CD4-positive, alpha-beta T cell treated with Interleukin-4 for 1 hour (primary cell): Measurements from ENCODE around the gene ASIC4.

Experiments used
- DNase-seq, 2 donors: peaks; one replicate each; pipeline ENCODE4 v3.0.0-alpha.2; 2020 to 2022

ASIC4 gene

GRCh38 chr2:219482674-219483405, 31.4 kb upstream of the ASIC4 start:
- no peak for DNase-seq

- no peak for DNase-seq
Observed at GRCh38 chr2:219483451-219484342, 30.6 kb upstream of the ASIC4 start.

GRCh38 chr2:219484343-219485200, 29.7 kb upstream of the ASIC4 start:
- DNase-seq = no peak

GRCh38 chr2:219485201-219485580, 29.1 kb upstream of the ASIC4 start:
- no peak for DNase-seq

- no peak for DNase-seq
Observed at GRCh38 chr2:219486380-219486959, 27.8 kb upstream of the ASIC4 start.

- DNase-seq = no peak
Observed at GRCh38 chr2:219488149-219488843, 26.0 kb upstream of the ASIC4 start.

- DNase-seq = no peak
Observed at GRCh38 chr2:219488844-219489194, 25.5 kb upstream of the ASIC4 start.

- no peak for DNase-seq
Observed at GRCh38 chr2:219489315-219489714, 25.0 kb upstream of the ASIC4 start.

GRCh38 chr2:219490186-219490585, 24.1 kb upstream of the ASIC4 start:
- no peak for DNase-seq

GRCh38 chr2:219490600-219491130, 23.6 kb upstream of the ASIC4 start:
- DNase-seq = no peak

GRCh38 chr2:219491278-219491963, 22.9 kb upstream of the ASIC4 start:
- DNase-seq = no peak

GRCh38 chr2:219492575-219492974, 21.7 kb upstream of the ASIC4 start:
- DNase-seq = no peak

GRCh38 chr2:219493086-219493485, 21.2 kb upstream of the ASIC4 start:
- DNase-seq = no peak

GRCh38 chr2:219494952-219495530, 19.2 kb upstream of the ASIC4 start:
- no peak for DNase-seq

- DNase-seq = peak; percentile 60
Observed at GRCh38 chr2:219495531-219496122, 18.7 kb upstream of the ASIC4 start.

- DNase-seq = no peak
Observed at GRCh38 chr2:219496247-219496824, 17.9 kb upstream of the ASIC4 start.

- no peak for DNase-seq
Observed at GRCh38 chr2:219496825-219497494, 17.3 kb upstream of the ASIC4 start.

- peak; percentile 34 to 61 for DNase-seq
Observed at GRCh38 chr2:219497495-219498279, 16.6 kb upstream of the ASIC4 start.
